Measurements from ENCODE around the gene MCTP2.
"Not testable (repeated sequence)": the region's sequence is repeated elsewhere in the genome, so short reads cannot be mapped to it uniquely, and the experiment has no call there.

Gene MCTP2

DNA sequence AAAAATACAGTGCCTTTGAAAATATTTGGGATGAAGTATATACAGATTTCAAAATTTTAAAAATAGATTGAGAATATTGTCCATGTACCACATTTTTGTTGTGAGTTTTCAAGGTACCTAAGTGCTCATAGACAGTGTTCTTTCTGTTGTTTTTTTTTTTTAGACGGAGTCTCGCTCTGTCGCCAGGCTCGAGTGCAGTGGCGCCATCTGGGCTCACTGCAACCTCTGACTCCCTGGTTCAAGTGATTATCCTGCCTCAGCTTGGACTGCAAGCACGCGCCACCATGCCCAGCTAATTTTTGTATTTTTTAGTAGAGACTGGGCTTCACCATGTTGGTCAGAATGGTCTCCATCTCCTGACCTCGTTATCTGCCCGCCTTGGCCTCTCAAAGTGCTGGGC lies 223.9 kb downstream of the MCTP2 start:
- DNase-seq (ENCODE audit: low read depth): no peak

DNA sequence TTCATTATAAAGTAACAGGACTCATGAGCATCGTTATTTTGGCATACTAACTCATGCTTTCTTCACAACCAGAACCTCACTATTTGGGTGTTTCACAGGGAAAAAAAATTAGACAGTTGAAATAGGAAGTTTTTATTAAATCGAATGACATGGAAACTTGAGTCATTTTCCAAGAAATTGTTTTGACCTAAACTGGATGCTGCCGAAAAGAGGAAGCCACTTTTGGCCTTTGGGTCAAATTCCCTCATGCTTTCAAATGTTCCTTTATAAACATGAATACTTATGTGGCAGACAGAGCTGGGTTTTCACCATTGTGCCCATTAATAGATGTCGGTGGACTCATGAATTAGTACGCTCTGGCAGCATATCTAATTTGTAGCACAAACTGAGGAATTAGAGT lies 224.9 kb downstream of the MCTP2 start:
- no peak for DNase-seq (ENCODE audit: low read depth)

DNA sequence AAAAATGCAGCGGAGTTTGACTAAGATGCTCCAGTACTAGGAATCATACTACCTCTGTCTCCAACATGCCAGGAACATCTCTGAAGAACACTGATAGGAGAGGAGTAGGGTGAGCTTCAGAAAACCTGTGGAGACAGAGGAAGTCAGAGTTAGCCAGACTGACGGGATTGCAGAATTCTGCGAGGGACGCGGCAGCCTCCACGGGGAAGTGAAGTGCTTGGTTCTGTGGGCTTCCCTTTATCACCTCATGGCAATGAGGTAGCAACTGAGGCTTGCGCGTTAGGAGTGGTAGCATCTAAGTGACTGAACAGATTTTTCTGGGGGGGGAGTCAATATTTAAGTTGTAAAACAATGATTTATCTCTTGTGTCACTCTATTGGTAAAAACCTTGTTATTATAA lies 226.3 kb downstream of the MCTP2 start:
- DNase-seq (ENCODE audit: low read depth): no peak

DNA sequence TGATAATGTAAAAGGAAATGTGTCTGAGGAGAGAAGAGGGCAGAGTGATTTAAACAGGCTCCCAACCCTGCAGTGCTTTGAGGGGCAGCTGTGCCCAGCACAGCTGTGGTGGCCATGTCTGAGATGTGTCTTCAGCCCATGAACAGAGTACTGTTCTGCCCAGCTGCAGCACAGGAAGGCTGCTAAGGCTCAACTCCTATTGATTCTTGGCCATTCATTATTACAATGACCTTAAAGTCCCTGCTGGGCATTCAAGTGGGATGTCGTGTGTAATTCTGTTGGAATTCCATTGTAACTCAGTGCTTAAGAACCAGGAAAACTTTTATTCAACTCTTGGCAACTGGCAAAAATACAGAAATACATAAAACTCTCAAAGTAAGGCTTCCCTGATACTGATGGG lies 229.3 kb downstream of the MCTP2 start:
- DNase-seq (ENCODE audit: low read depth): no peak

DNA sequence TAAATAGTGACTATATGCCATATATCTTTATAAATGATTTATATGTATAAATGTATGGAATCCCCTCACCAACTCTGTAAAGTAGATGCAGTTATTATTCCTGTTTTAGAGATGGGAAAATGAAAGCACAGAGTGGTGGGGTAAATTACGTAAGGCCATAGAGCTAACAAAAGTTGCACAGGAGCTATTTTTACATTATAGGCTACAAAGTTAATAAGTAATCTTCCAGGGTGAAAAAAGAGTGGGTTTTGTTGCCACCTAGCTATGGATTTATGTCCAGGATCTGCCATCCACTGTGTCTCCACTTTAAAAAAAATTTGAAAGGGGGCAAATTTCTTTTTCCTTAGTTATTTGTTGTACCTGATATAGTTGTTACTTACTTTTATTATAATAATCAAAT lies 235.7 kb downstream of the MCTP2 start:
- no peak for DNase-seq (ENCODE audit: low read depth)

DNA sequence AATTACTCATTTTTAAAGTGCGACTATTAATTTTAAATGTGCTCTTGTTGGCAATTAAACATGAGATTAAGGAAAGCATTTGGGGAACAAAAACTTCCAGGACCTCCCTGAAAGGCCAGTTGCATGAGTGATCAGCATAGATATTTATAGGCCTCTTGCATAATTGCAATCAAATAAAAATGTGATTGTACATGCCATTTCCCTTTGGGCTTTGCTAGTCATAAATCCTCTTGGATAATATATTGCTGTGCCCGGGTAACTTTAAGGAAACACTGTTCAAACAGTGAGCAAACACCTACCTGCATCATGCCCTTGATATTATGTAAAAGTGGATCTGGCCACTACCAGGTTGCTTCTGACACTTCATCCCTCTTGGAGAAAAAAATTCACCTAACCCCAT lies 239.1 kb downstream of the MCTP2 start:
- no peak for DNase-seq (ENCODE audit: low read depth)

DNA sequence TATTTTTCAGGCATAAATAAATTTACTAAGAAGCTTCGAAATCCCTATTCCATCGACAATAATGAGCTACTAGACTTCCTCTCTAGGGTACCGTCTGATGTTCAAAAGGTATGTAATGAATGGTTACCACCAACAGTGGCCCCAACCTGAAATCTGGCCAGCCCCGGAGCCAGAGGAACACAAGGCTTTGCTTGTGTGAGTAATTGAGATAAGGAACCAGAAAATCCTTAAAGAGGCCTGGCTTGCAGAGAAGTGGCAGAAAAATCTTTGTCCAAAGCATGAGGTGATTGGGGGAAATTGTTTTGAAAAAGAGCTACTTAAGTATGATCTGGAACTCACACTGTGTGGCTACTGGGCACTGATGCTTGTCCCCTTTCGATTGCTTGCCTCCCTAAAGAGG lies 245.3 kb downstream of the MCTP2 start:
- DNase-seq (ENCODE audit: low read depth): no peak

DNA sequence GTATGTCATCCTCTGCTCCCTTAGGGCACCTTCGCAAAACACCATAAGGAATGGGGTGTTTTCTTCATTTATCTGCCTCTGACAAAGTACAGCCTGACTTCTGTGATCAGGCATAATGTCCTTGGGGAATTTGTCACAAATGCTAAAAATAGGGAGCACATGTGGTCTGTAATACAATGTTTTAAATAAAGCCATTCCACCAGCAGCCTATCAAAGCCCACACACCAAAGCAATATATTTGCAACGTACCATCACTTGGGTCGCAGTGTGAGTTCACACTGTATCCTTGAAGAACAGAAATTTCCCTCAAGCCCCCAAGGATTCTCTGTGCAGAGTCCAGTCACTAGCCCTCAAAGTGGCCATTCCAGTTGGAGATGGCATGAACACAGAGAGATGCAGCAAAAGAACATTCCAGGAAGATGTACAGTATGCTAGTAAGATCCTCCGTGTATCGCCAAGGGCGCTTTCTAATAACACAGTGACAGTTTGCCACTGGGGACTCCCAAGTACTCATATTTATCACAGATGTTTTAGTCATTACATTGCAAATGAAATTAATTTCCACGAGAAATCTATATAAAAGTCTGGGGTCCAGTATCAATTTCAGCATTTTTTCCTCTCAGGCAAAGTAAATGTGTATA lies 246.7 kb downstream of the MCTP2 start:
- no peak for DNase-seq (ENCODE audit: low read depth)

DNA sequence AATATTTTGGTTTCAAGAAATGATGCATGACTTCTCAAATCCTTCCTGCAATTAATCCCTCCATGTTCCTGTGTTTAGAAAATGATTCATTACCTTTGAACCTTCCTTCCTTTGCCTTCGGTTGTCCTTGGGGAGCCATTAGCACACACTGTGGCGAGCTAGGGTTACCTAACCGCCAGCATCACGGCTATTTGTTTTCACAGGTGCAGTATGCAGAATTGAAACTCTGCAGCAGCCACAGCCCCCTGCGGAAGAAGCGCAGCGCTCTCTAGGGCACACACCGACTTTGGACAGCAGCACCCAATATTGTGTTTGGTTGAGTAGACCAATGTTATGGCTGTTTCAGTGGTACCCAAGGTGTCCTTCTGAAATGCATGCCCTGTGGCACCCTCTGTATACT lies 247.4 kb downstream of the MCTP2 start:
- DNase-seq (ENCODE audit: low read depth): no peak

DNA sequence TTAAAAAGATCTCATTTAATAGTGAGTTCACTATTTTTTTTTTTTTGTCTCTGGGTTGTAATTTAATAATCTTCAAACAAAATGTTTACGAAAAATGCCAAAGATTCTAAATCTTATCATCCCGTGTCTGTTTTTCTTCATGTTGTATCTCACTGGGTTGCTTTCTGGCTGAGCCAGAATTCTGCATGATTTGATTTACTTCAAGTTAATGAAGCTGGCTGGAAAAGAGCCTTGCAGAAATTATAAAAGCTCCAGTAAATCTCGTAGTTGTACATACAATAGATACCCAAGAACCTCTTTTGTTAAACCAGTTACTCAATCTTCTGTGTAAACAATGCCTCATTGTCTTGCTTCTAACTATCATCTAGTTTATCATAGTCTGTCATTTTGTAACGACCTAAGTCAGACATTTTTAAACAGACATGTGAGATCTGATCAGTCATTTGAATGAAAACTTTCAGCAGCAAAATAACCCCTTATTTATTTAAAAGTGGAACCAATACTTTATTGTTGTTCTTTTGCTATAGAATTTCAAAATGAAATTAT lies 249.0 kb downstream of the MCTP2 start:
- DNase-seq (ENCODE audit: low read depth): no peak

DNA sequence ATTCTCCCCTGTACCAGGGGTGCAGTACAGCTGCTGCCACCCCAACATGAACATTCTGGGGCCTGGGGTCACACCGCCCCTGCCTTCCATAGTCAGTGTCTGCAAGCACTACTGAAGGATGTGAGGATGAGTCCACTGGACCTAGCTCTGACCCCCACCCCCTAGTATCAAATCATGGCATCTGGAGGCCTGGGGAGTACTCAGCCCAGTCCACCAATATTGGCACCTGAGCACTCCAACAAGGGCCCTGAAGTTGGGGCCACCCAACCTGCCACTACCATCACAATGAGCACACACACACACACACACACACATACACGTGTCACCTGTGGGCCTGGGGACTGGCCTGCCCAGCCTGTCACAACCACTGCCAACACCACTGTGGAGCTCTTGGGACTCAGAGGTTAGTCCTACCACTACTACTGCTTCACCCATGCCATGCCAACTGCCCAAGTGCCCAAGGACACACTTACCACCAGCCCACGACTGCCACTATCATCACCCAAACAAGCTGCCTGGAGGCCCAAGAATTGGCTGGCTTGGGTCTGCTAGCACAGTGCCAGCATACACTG lies 253.9 kb downstream of the MCTP2 start:
- no peak for DNase-seq (ENCODE audit: low read depth)

DNA sequence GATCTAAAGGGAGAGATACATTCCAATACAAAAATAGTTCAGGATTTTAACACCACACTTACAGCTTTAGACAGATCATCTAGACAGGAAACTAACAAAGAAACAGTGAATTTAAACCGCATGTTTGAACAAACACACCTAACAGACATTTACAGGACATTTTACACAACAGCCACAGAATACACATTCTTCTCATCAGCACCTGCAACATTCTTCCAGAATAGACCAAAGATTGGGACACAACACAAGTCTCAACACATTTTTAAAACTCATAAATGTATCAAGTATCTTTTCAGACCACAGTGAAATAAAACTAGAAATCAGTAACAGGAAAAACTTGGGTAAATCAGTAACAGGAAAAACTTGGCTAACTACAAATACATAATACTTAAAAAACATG lies 256.3 kb downstream of the MCTP2 start:
- DNase-seq (ENCODE audit: low read depth): no peak

DNA sequence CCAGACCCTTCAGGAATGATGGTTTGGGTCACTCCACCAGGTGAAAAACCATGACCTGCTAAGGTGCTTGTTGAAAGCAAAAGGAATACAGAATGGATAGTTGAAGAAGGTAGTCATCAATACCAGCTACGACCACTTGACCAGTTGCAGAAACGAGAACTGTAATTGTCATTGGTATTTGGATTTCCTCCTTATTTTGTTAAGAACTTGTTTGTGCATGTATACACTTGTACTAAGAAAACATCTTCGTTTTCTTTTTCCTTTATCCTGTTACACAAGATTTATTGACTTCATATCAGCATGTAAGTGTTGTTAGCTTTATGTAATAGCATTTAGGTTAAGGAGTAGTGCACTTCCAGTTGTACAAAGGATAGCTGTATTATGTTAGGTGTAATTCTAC lies 261.8 kb downstream of the MCTP2 start:
- DNase-seq (ENCODE audit: low read depth): no peak

DNA sequence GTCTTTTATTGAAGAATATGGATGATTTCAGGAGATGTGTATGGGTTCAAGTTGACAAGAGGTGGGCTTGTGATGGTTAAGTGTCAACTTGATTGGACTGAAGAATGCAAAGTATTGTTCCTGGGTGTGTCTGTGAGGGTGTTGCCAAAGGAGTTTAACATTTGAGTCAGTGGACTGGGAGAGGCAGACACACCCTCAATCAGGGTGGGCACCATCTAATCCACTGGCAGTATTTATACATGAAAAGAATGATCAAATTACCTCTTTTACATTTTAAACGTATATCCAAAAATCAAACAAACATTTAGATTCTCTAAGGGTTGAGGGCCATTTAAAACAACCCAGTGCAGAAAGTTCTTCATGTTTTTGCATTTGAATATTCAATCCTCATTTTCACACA lies 262.2 kb downstream of the MCTP2 start:
- not testable (repeated sequence) for DNase-seq (ENCODE audit: low read depth)

DNA sequence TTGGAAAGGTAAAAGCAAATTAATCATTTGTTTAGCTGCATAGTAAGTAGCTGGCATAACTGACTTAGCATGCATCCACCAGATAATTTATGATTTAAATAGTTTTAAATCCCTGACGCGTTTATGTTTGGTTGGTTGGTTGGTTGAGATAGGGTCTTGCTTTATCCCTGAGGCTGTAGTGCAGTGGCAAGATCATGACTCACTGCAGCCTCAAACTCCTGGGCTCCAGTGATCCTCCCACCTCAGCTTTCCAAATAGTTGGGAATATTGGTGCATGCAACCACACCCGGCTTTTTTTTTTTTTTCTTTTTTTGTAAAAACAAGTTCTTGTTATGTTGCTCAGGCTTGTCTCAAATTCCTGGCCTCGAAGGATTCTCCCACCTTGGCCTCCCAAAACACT lies 263.4 kb downstream of the MCTP2 start:
- DNase-seq (ENCODE audit: low read depth): no peak

DNA sequence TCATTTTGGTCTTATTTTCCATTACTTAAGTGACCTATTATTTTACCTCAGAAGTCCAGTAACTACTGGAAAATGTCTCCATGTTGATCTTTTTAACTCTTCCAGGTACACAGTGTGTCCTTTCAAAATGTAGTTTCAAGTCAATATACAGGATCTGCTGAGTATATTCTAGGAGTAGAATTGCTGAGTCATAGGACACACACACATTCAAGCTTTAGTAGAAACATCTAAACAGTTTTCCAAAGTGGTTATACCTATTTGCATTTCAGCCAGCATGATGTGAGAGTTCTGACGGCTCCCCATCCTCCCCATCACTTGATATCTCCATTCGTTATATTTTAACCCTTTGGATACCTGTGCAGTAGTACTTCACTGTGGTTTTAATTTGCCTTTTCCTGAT lies 271.9 kb downstream of the MCTP2 start:
- DNase-seq (ENCODE audit: low read depth): no peak

DNA sequence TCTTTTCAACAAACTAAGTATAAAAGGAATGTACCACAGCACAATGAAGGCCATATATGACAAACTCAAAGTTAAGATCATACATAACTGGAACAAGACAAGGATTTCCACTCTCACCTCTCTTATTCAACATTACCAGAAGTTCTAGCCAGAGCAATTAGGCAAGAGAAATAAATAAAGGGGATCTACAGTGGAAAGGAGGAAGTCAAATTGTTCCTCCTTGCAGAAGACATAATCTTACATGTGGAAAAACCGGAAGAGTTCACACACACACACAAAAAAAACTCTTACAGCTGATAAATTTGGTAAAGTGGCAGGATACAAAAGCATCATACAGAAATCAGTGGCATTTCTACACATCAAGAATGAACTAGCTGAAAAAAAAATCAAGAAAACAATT lies 277.9 kb downstream of the MCTP2 start:
- no peak for DNase-seq (ENCODE audit: low read depth)

DNA sequence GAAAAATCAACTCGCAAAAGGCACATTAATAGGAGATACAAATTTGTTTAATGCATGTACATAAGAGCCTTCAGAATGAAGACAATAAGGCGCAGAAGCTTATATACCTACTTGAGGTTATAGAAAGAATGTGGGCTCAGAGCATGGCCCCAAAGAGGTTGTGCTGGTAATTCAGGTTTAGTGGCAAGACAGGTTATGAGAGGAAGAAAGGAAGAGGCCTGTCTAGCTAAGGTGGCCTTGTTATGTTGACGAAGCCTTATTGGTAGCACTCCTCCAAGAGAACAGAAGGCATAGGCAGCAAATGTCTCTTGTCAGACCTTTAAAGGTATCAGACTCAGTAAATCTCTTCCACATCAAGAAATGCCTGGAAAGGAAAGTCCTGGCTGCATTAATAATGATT lies 290.8 kb downstream of the MCTP2 start:
- no peak for DNase-seq (ENCODE audit: low read depth)

DNA sequence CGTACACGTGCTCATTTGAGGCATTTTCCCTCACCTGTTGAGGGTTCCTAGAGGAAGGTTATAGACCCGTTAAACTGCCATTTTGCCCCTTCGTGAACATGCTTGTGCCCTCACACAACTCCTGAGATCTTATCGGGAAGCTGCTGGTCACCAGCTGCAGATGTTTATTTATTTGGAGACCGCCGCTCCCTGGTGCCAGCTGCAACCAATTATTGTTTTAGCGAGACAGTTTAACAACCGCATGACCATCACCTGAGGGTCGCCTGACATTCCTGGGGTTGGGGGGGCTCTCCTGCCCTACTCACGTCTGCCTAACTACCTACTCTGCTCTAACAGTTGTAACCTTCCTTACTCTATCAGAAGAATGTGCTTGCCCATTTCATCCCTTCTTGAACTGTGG lies 292.5 kb downstream of the MCTP2 start:
- DNase-seq (ENCODE audit: low read depth): no peak

DNA sequence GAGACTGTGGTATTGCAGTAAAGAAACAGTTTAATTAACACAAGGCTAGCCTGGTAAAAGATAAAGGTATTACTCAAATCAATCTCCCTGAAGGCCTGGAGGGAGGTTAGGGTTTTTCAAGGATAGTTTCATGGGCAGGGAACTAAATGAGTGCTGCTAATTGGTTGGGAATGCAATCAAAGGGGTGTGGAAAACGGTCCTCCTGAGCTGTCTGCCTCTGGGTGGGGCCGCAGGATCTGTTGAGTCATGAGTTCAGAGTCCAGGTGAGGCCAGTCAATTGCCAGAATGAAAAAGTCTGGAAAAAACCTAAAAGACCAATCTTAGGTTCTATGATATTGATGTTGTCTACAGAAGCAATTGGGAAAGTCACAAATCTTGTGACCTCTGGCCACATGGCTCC lies 293.2 kb downstream of the MCTP2 start:
- DNase-seq (ENCODE audit: low read depth): no peak

DNA sequence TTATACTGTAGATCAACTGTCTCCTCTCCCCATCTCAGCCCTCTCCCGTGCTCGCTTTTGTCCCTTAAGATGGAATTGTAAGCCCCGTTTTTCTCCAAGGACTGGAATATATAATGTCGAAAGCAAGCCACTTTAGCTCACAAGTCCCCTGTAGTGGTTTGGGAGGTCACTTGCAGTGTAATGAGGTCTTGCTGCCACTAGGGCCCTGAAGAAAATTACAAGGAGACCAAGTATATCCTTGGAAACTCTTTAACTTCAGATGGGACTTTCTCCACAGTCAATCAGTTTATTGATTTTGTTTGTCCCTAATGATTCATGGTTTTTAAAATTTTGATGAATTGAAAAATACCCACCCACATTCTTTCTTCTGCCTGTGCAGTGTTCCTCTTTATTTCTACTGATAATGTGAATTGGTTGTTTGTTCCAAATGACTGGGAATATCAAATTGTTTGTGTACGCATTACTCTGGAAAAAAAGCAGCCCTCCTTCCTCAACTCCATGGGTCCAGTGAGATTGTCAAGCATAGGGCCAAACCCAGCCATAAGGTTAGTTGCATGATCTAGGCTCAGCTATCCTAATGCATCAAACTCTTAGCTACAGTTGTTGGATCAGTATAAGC lies 294.8 kb downstream of the MCTP2 start:
- DNase-seq (ENCODE audit: low read depth): no peak

DNA sequence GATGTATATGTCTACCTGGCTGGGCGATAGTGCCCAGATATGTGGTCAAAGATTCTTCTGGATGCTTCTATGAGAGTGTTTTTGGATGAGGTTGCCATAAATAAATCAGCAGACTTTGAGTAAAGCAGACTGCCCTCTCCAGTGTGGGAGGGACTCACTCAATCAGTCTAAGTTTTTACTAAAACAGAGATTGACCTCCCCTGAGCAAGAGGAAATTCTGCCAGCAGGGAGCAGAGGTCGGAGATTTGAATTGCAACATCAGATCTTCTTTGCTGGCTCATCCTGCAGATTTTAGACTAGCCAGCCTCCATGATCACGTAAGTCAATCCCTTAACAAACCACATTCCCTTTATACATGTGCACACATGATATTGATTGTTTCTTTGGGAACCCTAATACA lies 300.9 kb downstream of the MCTP2 start:
- DNase-seq (ENCODE audit: low read depth): no peak
